Stimulated activated naive CD8-positive, alpha-beta T cell treated with anti-CD3 and anti-CD28 coated beads, Interleukin-15, Interleukin-2, amounts not matched to agents 100 ng/mL and 50 ng/mL, for 24 hours (primary cell): Measurements from ENCODE around the gene PCBP3.
"Not testable (repeated sequence)": the region's sequence is repeated elsewhere in the genome, so short reads cannot be mapped to it uniquely, and the experiment has no call there.

ENCODE experiments used
- H3K27ac Mint-ChIP-seq: one replicate; pipeline ENCODE4 v1.8.0; 2021; ENCODE audit warnings: mild to moderate bottlenecking, mixed read lengths
- H3K27me3 Mint-ChIP-seq: one replicate; pipeline ENCODE4 v1.8.0; 2021; ENCODE audit warnings: mixed read lengths
- H3K36me3 Mint-ChIP-seq: one replicate; pipeline ENCODE4 v1.8.0; 2021; ENCODE audit warnings: low read depth, mixed read lengths
- H3K4me1 Mint-ChIP-seq: one replicate; pipeline ENCODE4 v1.8.0; 2021; ENCODE audit warnings: low read depth, mixed read lengths
- H3K4me3 Mint-ChIP-seq: one replicate; pipeline ENCODE4 v1.8.0; 2021; ENCODE audit warnings: mild to moderate bottlenecking, mixed read lengths
- H3K9me3 Mint-ChIP-seq: one replicate; pipeline ENCODE4 v1.8.0; 2021; ENCODE audit warnings: mixed read lengths

The PCBP3 gene

GRCh38 chr21:45848805-45849204, 205.3 kb downstream of the PCBP3 start:
- no peak overlapping the region for H3K4me3 Mint-ChIP-seq
- H3K9me3 Mint-ChIP-seq, result no peaks in the 10 kb centered on the region
- no peaks in the 10 kb centered on the region for H3K36me3 Mint-ChIP-seq
- H3K27ac Mint-ChIP-seq, result no peak overlapping the region
- H3K27me3 Mint-ChIP-seq, result peaks cover 7% of the 10 kb centered on the region
- peaks cover 5% of the 10 kb centered on the region for H3K4me1 Mint-ChIP-seq

- no peaks in the 10 kb centered on the region for H3K36me3 Mint-ChIP-seq
- H3K27me3 Mint-ChIP-seq, result peaks cover 9% of the 10 kb centered on the region
- no peaks in the 10 kb centered on the region for H3K9me3 Mint-ChIP-seq
- no peak overlapping the region for H3K4me3 Mint-ChIP-seq
- H3K27ac Mint-ChIP-seq, result no peak overlapping the region
- peaks cover 5% of the 10 kb centered on the region for H3K4me1 Mint-ChIP-seq
Measured at GRCh38 chr21:45849651-45850050, 206.1 kb downstream of the PCBP3 start.

GRCh38 chr21:45850181-45850580, 206.7 kb downstream of the PCBP3 start:
- Mint-ChIP-seq H3K27me3 (peaks cover 10% of the 10 kb centered on the region), H3K9me3 (no peaks in the 10 kb centered on the region), H3K36me3 (no peaks in the 10 kb centered on the region), H3K4me3 (no peak overlapping the region), H3K27ac (no peak overlapping the region), H3K4me1 (peaks cover 4% of the 10 kb centered on the region)

- H3K36me3 Mint-ChIP-seq, H3K9me3 Mint-ChIP-seq, H3K4me3 Mint-ChIP-seq, H3K27ac Mint-ChIP-seq, H3K4me1 Mint-ChIP-seq: not testable (repeated sequence)
- peaks cover 10% of the 10 kb centered on the region for H3K27me3 Mint-ChIP-seq
Measured at GRCh38 chr21:45852386-45852785, 208.9 kb downstream of the PCBP3 start.

- Mint-ChIP-seq H3K9me3 (no peaks in the 10 kb centered on the region), H3K36me3 (no peaks in the 10 kb centered on the region), H3K27ac (no peak overlapping the region), H3K27me3 (peaks cover 10% of the 10 kb centered on the region), H3K4me3 (no peak overlapping the region), H3K4me1 (no peaks in the 10 kb centered on the region)
Measured at GRCh38 chr21:45852886-45853400, 209.4 kb downstream of the PCBP3 start.

- H3K36me3 Mint-ChIP-seq, result no peaks in the 10 kb centered on the region
- H3K4me1 Mint-ChIP-seq, result no peaks in the 10 kb centered on the region
- no peaks in the 10 kb centered on the region for H3K9me3 Mint-ChIP-seq
- no peak overlapping the region for H3K27ac Mint-ChIP-seq
- no peak overlapping the region for H3K4me3 Mint-ChIP-seq
- peaks cover 10% of the 10 kb centered on the region for H3K27me3 Mint-ChIP-seq
Measured at GRCh38 chr21:45853703-45854342, 210.3 kb downstream of the PCBP3 start.

- Mint-ChIP-seq H3K27me3 (peaks cover 10% of the 10 kb centered on the region), H3K4me3 (no peak overlapping the region), H3K27ac (no peak overlapping the region)
Measured at GRCh38 chr21:45854690-45855247, 211.2 kb downstream of the PCBP3 start.

GRCh38 chr21:45855248-45855811, 211.8 kb downstream of the PCBP3 start:
- Mint-ChIP-seq H3K4me1 (no peaks in the 10 kb centered on the region), H3K27me3 (peaks cover 10% of the 10 kb centered on the region), H3K9me3 (no peaks in the 10 kb centered on the region), H3K4me3 (no peak overlapping the region), H3K36me3 (no peaks in the 10 kb centered on the region), H3K27ac (no peak overlapping the region)

More at GRCh38 chr21:45854690-45855247, 211.2 kb downstream of the PCBP3 start:
- H3K4me1 Mint-ChIP-seq, result no peaks in the 10 kb centered on the region
- H3K9me3 Mint-ChIP-seq, result no peaks in the 10 kb centered on the region
- H3K36me3 Mint-ChIP-seq, result no peaks in the 10 kb centered on the region

GRCh38 chr21:45856442-45856841, 212.9 kb downstream of the PCBP3 start:
- no peaks in the 10 kb centered on the region for H3K4me1 Mint-ChIP-seq
- H3K36me3 Mint-ChIP-seq, result no peaks in the 10 kb centered on the region
- H3K27me3 Mint-ChIP-seq, result peaks cover 7% of the 10 kb centered on the region
- H3K9me3 Mint-ChIP-seq, result no peaks in the 10 kb centered on the region
- no peak overlapping the region for H3K27ac Mint-ChIP-seq
- no peak overlapping the region for H3K4me3 Mint-ChIP-seq

GRCh38 chr21:45856906-45857305, 213.4 kb downstream of the PCBP3 start:
- H3K36me3 Mint-ChIP-seq, result no peaks in the 10 kb centered on the region
- peaks cover 7% of the 10 kb centered on the region for H3K27me3 Mint-ChIP-seq
- no peak overlapping the region for H3K4me3 Mint-ChIP-seq
- no peaks in the 10 kb centered on the region for H3K9me3 Mint-ChIP-seq
- H3K27ac Mint-ChIP-seq, result no peak overlapping the region
- no peaks in the 10 kb centered on the region for H3K4me1 Mint-ChIP-seq

GRCh38 chr21:45857761-45858160, 214.2 kb downstream of the PCBP3 start:
- Mint-ChIP-seq H3K4me3 (no peak overlapping the region), H3K27me3 (peaks cover 4% of the 10 kb centered on the region), H3K27ac (no peak overlapping the region), H3K36me3 (no peaks in the 10 kb centered on the region), H3K9me3 (no peaks in the 10 kb centered on the region), H3K4me1 (no peaks in the 10 kb centered on the region)

GRCh38 chr21:45858180-45858579, 214.7 kb downstream of the PCBP3 start:
- Mint-ChIP-seq H3K4me3 (no peak overlapping the region), H3K9me3 (no peaks in the 10 kb centered on the region), H3K27ac (no peak overlapping the region), H3K4me1 (no peaks in the 10 kb centered on the region), H3K36me3 (no peaks in the 10 kb centered on the region), H3K27me3 (peaks cover 3% of the 10 kb centered on the region)

GRCh38 chr21:45859041-45859761, 215.7 kb downstream of the PCBP3 start:
- Mint-ChIP-seq H3K27ac (no peak overlapping the region), H3K4me1 (no peaks in the 10 kb centered on the region), H3K27me3 (peaks cover 3% of the 10 kb centered on the region), H3K4me3 (no peak overlapping the region), H3K36me3 (no peaks in the 10 kb centered on the region), H3K9me3 (no peaks in the 10 kb centered on the region)

- Mint-ChIP-seq H3K27ac (no peak overlapping the region), H3K4me1 (no peaks in the 10 kb centered on the region), H3K27me3 (no peaks in the 10 kb centered on the region), H3K36me3 (no peaks in the 10 kb centered on the region), H3K9me3 (no peaks in the 10 kb centered on the region), H3K4me3 (no peak overlapping the region)
Measured at GRCh38 chr21:45859762-45860357, 216.3 kb downstream of the PCBP3 start.
